Endodermal cell (in vitro differentiated cells): Measurements from ENCODE around the gene FANK1. TPM values are rescaled to one million over a fixed set of nuclear protein-coding genes. Genes with fewer than 3 reads are reported as not detected.

Source experiments
- DNase-seq: peaks from one replicate; pipeline ENCODE4 v3.0.0-alpha.2; 2017
- H3K27ac ChIP-seq: 2 replicates; pipeline ENCODE4 v1.5.1; 2013; ENCODE audit warnings: mild to moderate bottlenecking, low read depth, low read length, moderate library complexity
- H3K27me3 ChIP-seq: 2 replicates; pipeline ENCODE4 v1.6.1; 2013; ENCODE audit warnings: mild to moderate bottlenecking, low read length, moderate library complexity; ENCODE audit not compliant: insufficient read depth, control insufficient read depth, poor library complexity, severe bottlenecking
- H3K36me3 ChIP-seq: 2 replicates; pipeline ENCODE4 v1.7.0; 2013; ENCODE audit warnings: mild to moderate bottlenecking, low read length, moderate library complexity; ENCODE audit not compliant: control insufficient read depth, insufficient read depth
- H3K4me1 ChIP-seq: one replicate; pipeline ENCODE4 v1.7.0; 2013; ENCODE audit warnings: low read length; ENCODE audit not compliant: control insufficient read depth, insufficient read depth
- H3K4me3 ChIP-seq: 2 replicates; pipeline ENCODE4 v1.5.1; 2013; ENCODE audit warnings: mild to moderate bottlenecking, low read length, moderate library complexity
- H3K9ac ChIP-seq: 2 replicates; pipeline ENCODE4 v1.6.1; 2013; ENCODE audit warnings: mild to moderate bottlenecking, low read length, moderate library complexity; ENCODE audit not compliant: poor library complexity, severe bottlenecking; ENCODE audit errors: extremely low read depth
- H3K9me3 ChIP-seq: 2 replicates; pipeline ENCODE4 v1.6.1; 2013; ENCODE audit warnings: mild to moderate bottlenecking, low read length, moderate library complexity; ENCODE audit not compliant: control insufficient read depth
- H3K27ac Mint-ChIP-seq: 2 replicates; pipeline ENCODE4 v1.8.0; 2020; ENCODE audit warnings: mixed read lengths
- H3K27me3 Mint-ChIP-seq: 2 replicates; pipeline ENCODE4 v1.8.0; 2021; ENCODE audit warnings: mild to moderate bottlenecking, mixed read lengths; ENCODE audit not compliant: insufficient read depth
- H3K36me3 Mint-ChIP-seq: 2 replicates; pipeline ENCODE4 v1.8.0; 2020; ENCODE audit warnings: low read depth, mixed read lengths
- H3K4me1 Mint-ChIP-seq: 2 replicates; pipeline ENCODE4 v1.8.0; 2020; ENCODE audit warnings: mixed read lengths
- H3K4me3 Mint-ChIP-seq: 2 replicates; pipeline ENCODE4 v1.8.0; 2020; ENCODE audit warnings: mild to moderate bottlenecking, moderate library complexity, mixed read lengths
- H3K9me3 Mint-ChIP-seq: 2 replicates; pipeline ENCODE4 v1.8.0; 2020; ENCODE audit warnings: mild to moderate bottlenecking, mixed read lengths
- CTCF ChIP-seq: fragments of 200-600 bp; sonication (generic); conservative IDR thresholded peaks from 2 replicates; pipeline ENCODE4 v1.5.0; 2021; ENCODE audit warnings: antibody characterized with exemption, mild to moderate bottlenecking
- WGBS, 2 experiments: methylation state at CpG; one replicate each; pipeline versions ENCODE4 v1.1.5 to v1.1.7; 2013; ENCODE audit warnings: missing lambda C conversion rate in 2 of 2, mixed read lengths in 1 of 2; ENCODE audit not compliant: insufficient coverage in 1 of 2, insufficient read length in 1 of 2; 5-methylcytosine and 5-hydroxymethylcytosine counted together
- total RNA-seq, 2 donors: library from RNA; stranded (reverse); fragmentation: NEBNext Ultra II Directional in 1 of 2; extraction: Animal tissue kit (Norgen Biotek cat#: 25700) in 1 of 2; gene quantifications; 2 replicates in 1 of 2; 3 replicates in 1 of 2; pipeline ENCODE4 v1.2.1, GENCODE V29; 2021

Gene FANK1
- total RNA-seq, 2 donors from 2014 or later = 7.7 to 10.0 TPM

GRCh38 chr10:125852487-125852886 lies 43.9 kb upstream of the FANK1 start:
- peaks cover 62% of the 10 kb centered on the region for H3K36me3 ChIP-seq
- Mint-ChIP-seq H3K4me1 (peaks cover 4% of the 10 kb centered on the region), H3K9me3 (no peaks in the 10 kb centered on the region), H3K36me3 (peaks cover 50% of the 10 kb centered on the region), H3K27me3 (no peaks in the 10 kb centered on the region), H3K27ac (no peak overlapping the region), H3K4me3 (no peak overlapping the region)
- DNase-seq = no peak
- H3K9ac ChIP-seq = no peak overlapping the region
- TF ChIP-seq CTCF = no peak
- H3K27me3 ChIP-seq = no peaks in the 10 kb centered on the region
- no peak overlapping the region for H3K4me3 ChIP-seq
- H3K4me1 ChIP-seq = no peaks in the 10 kb centered on the region
- no peak overlapping the region for H3K27ac ChIP-seq
- WGBS, 2 experiments = 95 to 96% methylated on average over 6 to 7 of the region's 7 CpGs
- no peaks in the 10 kb centered on the region for H3K9me3 ChIP-seq

GRCh38 chr10:125857185-125857760 lies 39.1 kb upstream of the FANK1 start:
- Histone ChIP-seq H3K9me3 (no peaks in the 10 kb centered on the region), H3K36me3 (peaks cover 42% of the 10 kb centered on the region), H3K27ac (no peak overlapping the region), H3K4me3 (no peak overlapping the region), H3K9ac (no peak overlapping the region), H3K27me3 (no peaks in the 10 kb centered on the region), H3K4me1 (no peaks in the 10 kb centered on the region)
- no peak for TF ChIP-seq CTCF
- Mint-ChIP-seq H3K4me1 (peaks cover 10% of the 10 kb centered on the region), H3K4me3 (no peak overlapping the region), H3K9me3 (no peaks in the 10 kb centered on the region), H3K27me3 (no peaks in the 10 kb centered on the region), H3K36me3 (peaks cover 23% of the 10 kb centered on the region), H3K27ac (no peak overlapping the region)
- no peak for DNase-seq
- 92 to 100% methylated on average over 2 of the region's 2 CpGs for WGBS, 2 experiments

- Mint-ChIP-seq H3K27ac (no peak overlapping the region), H3K4me1 (peaks cover 10% of the 10 kb centered on the region), H3K27me3 (no peaks in the 10 kb centered on the region), H3K4me3 (no peak overlapping the region), H3K36me3 (peaks cover 14% of the 10 kb centered on the region), H3K9me3 (no peaks in the 10 kb centered on the region)
- H3K9me3 ChIP-seq = no peaks in the 10 kb centered on the region
- H3K27me3 ChIP-seq = no peaks in the 10 kb centered on the region
- no peak for DNase-seq
- no peaks in the 10 kb centered on the region for H3K4me1 ChIP-seq
- TF ChIP-seq CTCF = no peak
- H3K9ac ChIP-seq = no peak overlapping the region
- WGBS, 2 experiments = 80 to 92% methylated on average over 2 to 4 of the region's 4 CpGs
- H3K36me3 ChIP-seq = peaks cover 25% of the 10 kb centered on the region
- H3K27ac ChIP-seq = no peak overlapping the region
- H3K4me3 ChIP-seq = no peak overlapping the region
Observed at GRCh38 chr10:125859128-125859817, 37.1 kb upstream of the FANK1 start.
